Measurements from ENCODE around the gene VPS26A. TPM values are rescaled to one million over a fixed set of nuclear protein-coding genes. Genes with fewer than 3 reads are reported as not detected.
"Not testable (repeated sequence)": the region's sequence is repeated elsewhere in the genome, so short reads cannot be mapped to it uniquely, and the experiment has no call there.

VPS26A gene
- total and polyA plus RNA-seq, 12 donors, result 15.6 to 65.2 (median 31.5) TPM

- Histone ChIP-seq H3K9me3 (replicated peaks in 1 of 3) (peaks cover 0 to 4% (median 0%) of the 10 kb centered on the region in 3 donors), H3K36me3 (replicated peaks in 1 of 2) (peaks cover 0 to 10% of the 10 kb centered on the region in 2 donors), H3K4me3 (no peak overlapping the region), H3K27me3 (no peaks in the 10 kb centered on the region), H3K4me1 (replicated peaks in 1 of 2) (no peaks in the 10 kb centered on the region), H3K27ac (no peak overlapping the region)
- intact Hi-C loops (cut with DNase I), result no loop called here
- 89 to 95% (median 95%) methylated on average over 6 of the region's 6 CpGs for whole genome bisulfite sequencing, 4 donors
- DNase-seq, result no peak
- no peak for TF ChIP-seq POLR2A (IDR thresholded peaks at IDR 0.05)
- no peak for TF ChIP-seq CTCF (IDR thresholded peaks at IDR 0.05)
These were observed 29.2 kb downstream of the VPS26A start for GRCh38 chr10:69153227-69153626.

GRCh38 chr10:69160809-69161241, 36.8 kb downstream of the VPS26A start:
- intact Hi-C loops (cut with DNase I), result no loop called here
- Histone ChIP-seq H3K27ac (no peak overlapping the region), H3K4me1 (replicated peaks in 1 of 2) (no peaks in the 10 kb centered on the region), H3K9me3 (replicated peaks in 1 of 3) (peaks cover 0 to 2% (median 0%) of the 10 kb centered on the region in 3 donors), H3K4me3 (no peak overlapping the region), H3K36me3 (replicated peaks in 1 of 2) (peaks cover 0 to 52% of the 10 kb centered on the region in 2 donors), H3K27me3 (no peaks in the 10 kb centered on the region)
- TF ChIP-seq POLR2A (IDR thresholded peaks at IDR 0.05) (no peak), CTCF (IDR thresholded peaks at IDR 0.05) (no peak)
- WGBS, 4 donors, result 94 to 98% (median 96%) methylated on average over 2 of the region's 2 CpGs
- DNase-seq, result no peak

DNA sequence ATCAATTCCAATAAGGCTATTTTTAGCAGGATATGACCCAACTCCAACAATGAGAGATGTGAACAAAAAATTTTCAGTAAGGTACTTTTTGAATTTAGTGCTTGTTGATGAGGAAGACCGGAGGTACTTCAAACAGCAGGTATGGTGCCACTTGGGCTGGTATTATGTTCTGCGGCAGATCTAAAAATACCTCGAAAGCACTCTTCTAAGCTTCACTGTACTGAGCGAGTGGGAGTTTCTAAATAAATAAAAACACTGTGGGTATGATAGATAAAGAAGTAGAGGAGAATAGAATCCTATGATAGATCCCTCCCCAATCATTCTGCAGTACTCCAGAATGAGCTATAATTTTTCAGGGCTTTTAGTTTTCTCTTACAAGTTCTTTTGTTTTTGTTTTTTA, 44.5 kb downstream of the VPS26A start:
- no peak for DNase-seq
- 93 to 99% (median 97%) methylated on average over 4 of the region's 4 CpGs for WGBS, 4 donors
- Histone ChIP-seq H3K4me1 (replicated peaks in 1 of 2) (no peaks in the 10 kb centered on the region), H3K9me3 (replicated peaks in 1 of 3) (no peaks in the 10 kb centered on the region), H3K36me3 (replicated peaks in 1 of 2) (peaks cover 0 to 64% of the 10 kb centered on the region in 2 donors), H3K27me3 (no peaks in the 10 kb centered on the region), H3K27ac (no peak overlapping the region), H3K4me3 (no peak overlapping the region)
- intact Hi-C loops (cut with DNase I), result no loop called here
- TF ChIP-seq CTCF (IDR thresholded peaks at IDR 0.05), result no peak
- no peak for TF ChIP-seq POLR2A (IDR thresholded peaks at IDR 0.05)

DNA sequence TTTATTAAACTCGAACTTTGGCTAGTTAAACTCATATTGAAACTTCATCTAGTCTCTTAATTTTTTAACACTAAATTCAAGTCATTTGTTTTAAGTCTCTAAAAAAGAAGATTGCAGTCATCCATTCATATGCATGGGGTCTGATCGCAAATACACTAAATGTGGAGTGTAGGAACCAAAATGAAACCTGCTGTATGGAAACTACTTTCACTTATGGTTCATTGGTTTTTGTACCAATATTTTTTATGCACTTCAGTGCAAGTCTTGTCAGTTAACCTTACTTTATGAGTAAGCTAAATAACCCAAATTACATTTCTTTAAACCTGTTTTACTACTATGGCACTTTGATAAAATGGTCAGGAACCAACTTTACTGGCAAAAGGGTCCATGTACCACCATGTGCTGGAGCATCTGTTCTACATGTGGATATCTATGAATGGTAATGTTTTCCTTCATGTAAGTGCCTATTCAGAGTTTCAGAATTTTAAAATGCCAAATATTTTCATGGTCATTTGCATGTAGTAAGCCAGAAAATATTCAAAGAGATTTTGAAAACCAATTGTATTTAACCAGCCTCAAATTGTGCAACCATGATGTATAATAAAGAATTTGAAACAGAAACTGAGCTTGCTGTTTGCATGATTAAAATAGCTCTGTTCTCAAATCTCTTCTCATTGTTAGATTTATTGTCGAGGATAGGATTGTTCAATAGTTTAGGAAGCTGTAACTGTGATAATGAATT, 48.4 kb downstream of the VPS26A start:
- DNase-seq, result no peak
- Histone ChIP-seq H3K4me1 (replicated peaks in 1 of 2) (no peaks in the 10 kb centered on the region), H3K27ac (no peak overlapping the region), H3K27me3 (no peaks in the 10 kb centered on the region), H3K4me3 (no peak overlapping the region), H3K9me3 (replicated peaks in 1 of 3) (no peaks in the 10 kb centered on the region), H3K36me3 (replicated peaks in 1 of 2) (peaks cover 0 to 39% of the 10 kb centered on the region in 2 donors)
- TF ChIP-seq CTCF (IDR thresholded peaks at IDR 0.05), result no peak
- no peak for TF ChIP-seq POLR2A (IDR thresholded peaks at IDR 0.05)
- intact Hi-C loops (cut with DNase I), result no loop called here
- 88 to 91% (median 90%) methylated on average over 3 of the region's 3 CpGs for WGBS, 4 donors

GRCh38 chr10:69175326-69175725, 51.3 kb downstream of the VPS26A start:
- DNase-seq; H3K27me3 ChIP-seq; H3K4me3 ChIP-seq; H3K4me1 ChIP-seq (replicated peaks in 1 of 2); H3K9me3 ChIP-seq (replicated peaks in 1 of 3); H3K27ac ChIP-seq; intact Hi-C loops (cut with DNase I): not testable (repeated sequence)
- 73 to 93% (median 84%) methylated on average over 4 of the region's 4 CpGs for WGBS, 4 donors
- H3K36me3 ChIP-seq (replicated peaks in 1 of 2), result peaks cover 0 to 15% of the 10 kb centered on the region in 2 donors

Data from adrenal gland (tissue), 12 donors.